Measurements from ENCODE around the gene TIFAB. TPM values are rescaled to one million over a fixed set of nuclear protein-coding genes. Genes with fewer than 3 reads are reported as not detected.
A peak's percentile ranks its signal among the peaks of the same experiment; 100 is the strongest.

Gene TIFAB
- total RNA-seq, 1 donor from 2014 or later: not detected

DNA sequence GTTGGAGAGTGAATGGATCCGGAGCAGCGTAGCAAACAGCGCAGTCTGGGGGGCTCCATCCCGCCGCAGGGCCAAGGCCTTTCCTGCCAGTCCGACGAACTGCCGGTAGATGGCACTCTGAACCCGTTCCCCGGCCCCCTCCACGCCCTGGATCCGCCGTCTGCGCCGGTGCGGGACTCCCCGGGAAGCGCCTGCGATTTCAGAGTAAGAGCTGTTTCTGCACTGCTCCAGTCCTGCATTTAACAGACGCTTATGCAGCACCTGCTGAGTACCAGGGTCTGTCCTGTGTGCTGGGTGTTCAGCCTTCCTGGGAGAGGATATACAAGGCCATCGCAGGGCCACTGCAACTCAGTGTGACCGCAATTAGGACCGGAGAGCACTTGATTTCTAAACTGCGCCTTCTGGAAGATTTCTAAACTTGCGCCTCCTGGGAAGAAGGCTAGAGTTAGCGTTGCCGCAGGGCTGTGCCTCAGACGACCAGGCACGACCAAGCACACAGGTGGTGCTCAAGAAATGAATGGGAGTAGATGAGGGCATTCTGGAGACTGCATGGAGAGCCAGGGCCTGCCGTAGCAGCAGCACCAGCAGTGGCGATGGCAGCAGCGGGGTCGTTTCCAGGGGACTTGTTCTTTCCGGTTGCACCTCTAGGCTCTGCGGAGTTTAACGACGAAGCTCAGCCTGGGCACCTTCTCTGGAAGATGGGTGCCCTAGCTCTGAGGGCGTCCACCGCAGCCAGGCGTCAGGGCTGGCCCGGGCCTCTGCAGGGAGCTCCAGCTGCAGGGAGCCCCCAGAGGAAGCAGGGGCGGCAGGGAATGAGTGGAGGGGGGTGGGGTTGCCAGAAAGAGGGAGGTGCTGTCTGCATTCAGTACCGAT, 14.3 kb upstream of the TIFAB start:
- Mint-ChIP-seq H3K4me1 (ENCODE audit: low read depth, unreplicated experiment) (peaks cover 5% of the 10 kb centered on the region), H3K27me3 (ENCODE audit: low read depth, unreplicated experiment) (peaks cover 91% of the 10 kb centered on the region), H3K4me3 (ENCODE audit: unreplicated experiment) (peak overlapping the region; percentile 7), H3K9me3 (ENCODE audit: unreplicated experiment) (no peaks in the 10 kb centered on the region), H3K27ac (ENCODE audit: unreplicated experiment) (no peak overlapping the region), H3K36me3 (ENCODE audit: low read depth, unreplicated experiment) (no peaks in the 10 kb centered on the region)
- peak; percentile 21 for DNase-seq (ENCODE audit: low read depth)
- Histone ChIP-seq H4K20me1 (ENCODE audit: insufficient read depth, low read length) (no peaks in the 10 kb centered on the region), H3K4me3 (ENCODE audit: insufficient read depth, low read depth, low read length) (no peak overlapping the region), H2AFZ (ENCODE audit: low read depth, low read length) (peak overlapping the region; percentile 75), H3K9me3 (ENCODE audit: insufficient read depth, low read depth, low read length) (no peaks in the 10 kb centered on the region), H3K4me2 (ENCODE audit: low read length) (peak overlapping the region; percentile 82), H3K79me2 (ENCODE audit: insufficient read depth, low read length) (no peaks in the 10 kb centered on the region), H3K27me3 (ENCODE audit: insufficient read depth, low read length) (peaks cover 63% of the 10 kb centered on the region), H3K36me3 (ENCODE audit: insufficient read depth, low read length) (no peaks in the 10 kb centered on the region), H3K9ac (ENCODE audit: low read length) (no peak overlapping the region), H3K27ac (ENCODE audit: low read depth, low read length) (no peak overlapping the region), H3K4me1 (ENCODE audit: insufficient read depth, low read length) (no peaks in the 10 kb centered on the region)
- no peak for FAIRE-seq
- no peak for TF ChIP-seq EZH2 (IDR thresholded peaks at IDR 0.05; ENCODE audit: insufficient read depth, low read length)
- TF ChIP-seq, protein P1, sequence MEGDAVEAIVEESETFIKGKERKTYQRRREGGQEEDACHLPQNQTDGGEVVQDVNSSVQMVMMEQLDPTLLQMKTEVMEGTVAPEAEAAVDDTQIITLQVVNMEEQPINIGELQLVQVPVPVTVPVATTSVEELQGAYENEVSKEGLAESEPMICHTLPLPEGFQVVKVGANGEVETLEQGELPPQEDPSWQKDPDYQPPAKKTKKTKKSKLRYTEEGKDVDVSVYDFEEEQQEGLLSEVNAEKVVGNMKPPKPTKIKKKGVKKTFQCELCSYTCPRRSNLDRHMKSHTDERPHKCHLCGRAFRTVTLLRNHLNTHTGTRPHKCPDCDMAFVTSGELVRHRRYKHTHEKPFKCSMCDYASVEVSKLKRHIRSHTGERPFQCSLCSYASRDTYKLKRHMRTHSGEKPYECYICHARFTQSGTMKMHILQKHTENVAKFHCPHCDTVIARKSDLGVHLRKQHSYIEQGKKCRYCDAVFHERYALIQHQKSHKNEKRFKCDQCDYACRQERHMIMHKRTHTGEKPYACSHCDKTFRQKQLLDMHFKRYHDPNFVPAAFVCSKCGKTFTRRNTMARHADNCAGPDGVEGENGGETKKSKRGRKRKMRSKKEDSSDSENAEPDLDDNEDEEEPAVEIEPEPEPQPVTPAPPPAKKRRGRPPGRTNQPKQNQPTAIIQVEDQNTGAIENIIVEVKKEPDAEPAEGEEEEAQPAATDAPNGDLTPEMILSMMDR (IDR thresholded peaks at IDR 0.05; ENCODE audit: insufficient read depth, low read depth, low read length): peak; percentile 65

DNA sequence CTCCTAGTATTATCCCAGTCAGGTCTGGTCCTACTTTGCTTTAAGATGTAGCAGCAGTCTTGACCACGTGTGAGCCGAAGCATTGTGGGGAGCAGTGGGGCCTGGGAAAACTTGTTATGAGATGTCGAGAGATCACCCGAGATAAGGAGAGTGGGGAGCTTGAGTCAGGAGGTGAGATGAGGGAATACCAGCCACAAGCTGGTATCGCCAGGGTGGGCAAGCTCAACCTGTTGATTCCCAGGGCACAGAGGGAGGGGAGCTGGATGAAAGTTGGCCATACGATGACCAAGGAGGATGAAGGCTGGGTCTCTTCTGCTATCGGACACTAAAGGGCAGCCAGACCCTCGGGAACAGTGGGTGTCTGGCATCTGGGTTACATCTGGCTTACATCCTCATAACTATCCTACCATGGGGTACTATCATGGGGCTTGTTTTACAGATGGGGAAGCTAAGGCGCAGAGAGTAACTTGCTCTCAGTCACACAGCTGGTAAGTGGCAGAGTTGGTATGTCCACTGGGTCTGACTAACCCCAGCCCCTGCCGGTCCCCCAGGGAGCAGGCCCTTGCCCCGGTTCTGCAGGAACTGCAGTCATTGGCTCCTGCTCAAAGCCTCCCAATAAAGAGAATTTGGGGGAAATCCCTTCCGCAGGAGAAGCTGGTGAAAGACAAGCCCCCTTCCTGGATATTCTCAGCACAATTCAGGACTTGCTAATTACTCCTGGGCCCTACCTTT, 13.4 kb upstream of the TIFAB start:
- Histone ChIP-seq H3K4me1 (ENCODE audit: insufficient read depth, low read length) (no peaks in the 10 kb centered on the region), H3K27ac (ENCODE audit: low read depth, low read length) (no peak overlapping the region), H3K36me3 (ENCODE audit: insufficient read depth, low read length) (no peaks in the 10 kb centered on the region), H3K4me3 (ENCODE audit: insufficient read depth, low read depth, low read length) (no peak overlapping the region), H3K9ac (ENCODE audit: low read length) (no peak overlapping the region), H3K9me3 (ENCODE audit: insufficient read depth, low read depth, low read length) (no peaks in the 10 kb centered on the region), H3K79me2 (ENCODE audit: insufficient read depth, low read length) (no peaks in the 10 kb centered on the region), H4K20me1 (ENCODE audit: insufficient read depth, low read length) (no peaks in the 10 kb centered on the region), H2AFZ (ENCODE audit: low read depth, low read length) (peak overlapping the region; percentile 75), H3K4me2 (ENCODE audit: low read length) (no peak overlapping the region), H3K27me3 (ENCODE audit: insufficient read depth, low read length) (peaks cover 64% of the 10 kb centered on the region)
- H3K4me3 Mint-ChIP-seq (ENCODE audit: unreplicated experiment): no peak overlapping the region
- H3K27me3 Mint-ChIP-seq (ENCODE audit: low read depth, unreplicated experiment): peaks cover 92% of the 10 kb centered on the region
- H3K9me3 Mint-ChIP-seq (ENCODE audit: unreplicated experiment): no peaks in the 10 kb centered on the region
- FAIRE-seq (no peak), DNase-seq (ENCODE audit: low read depth) (no peak)
- TF ChIP-seq EZH2 (IDR thresholded peaks at IDR 0.05; ENCODE audit: insufficient read depth, low read length): no peak
- TF ChIP-seq, protein P1 (IDR thresholded peaks at IDR 0.05; ENCODE audit: insufficient read depth, low read depth, low read length): no peak
- H3K4me1 Mint-ChIP-seq (ENCODE audit: low read depth, unreplicated experiment): peaks cover 5% of the 10 kb centered on the region
- no peaks in the 10 kb centered on the region for H3K36me3 Mint-ChIP-seq (ENCODE audit: low read depth, unreplicated experiment)
- H3K27ac Mint-ChIP-seq (ENCODE audit: unreplicated experiment): no peak overlapping the region

Measured in astrocyte (in vitro differentiated cells and primary cell).